Activated T-cell treated with anti-CD3 and anti-CD28 coated beads, Interleukin-2, amount 50 U/mL, for 72 hours (primary cell): ENCODE results near the gene NALCN. TPM values are rescaled to one million over a fixed set of nuclear protein-coding genes. Genes with fewer than 3 reads are reported as not detected.
"Not testable (repeated sequence)": the region's sequence is repeated elsewhere in the genome, so short reads cannot be mapped to it uniquely, and the experiment has no call there.

Experiments used
- ATAC-seq, 2 donors: fragments of 150-1000 bp; cut with Tn5 transposase; replicated peaks in 1 of 2; 2 replicates each; pipeline ENCODE4 v1.10.0; 2021; ENCODE audit warnings: moderate library complexity in 2 of 2, mild to moderate bottlenecking in 1 of 2
- DNase-seq, 2 donors: peaks; one replicate each; pipeline ENCODE4 v3.0.0; 2021 to 2022; ENCODE audit warnings: mixed read lengths in 1 of 2
- H3K27ac Mint-ChIP-seq: one replicate; pipeline ENCODE4 v1.8.0; 2022; ENCODE audit warnings: mild to moderate bottlenecking, moderate library complexity, mixed read lengths
- H3K27me3 Mint-ChIP-seq: one replicate; pipeline ENCODE4 v1.8.0; 2022; ENCODE audit warnings: low read depth, mixed read lengths
- H3K36me3 Mint-ChIP-seq, 2 donors: one replicate each; pipeline ENCODE4 v1.8.0; 2022; ENCODE audit warnings: mixed read lengths in 2 of 2, mild to moderate bottlenecking in 1 of 2; ENCODE audit not compliant: insufficient read depth in 2 of 2
- H3K4me1 Mint-ChIP-seq: one replicate; pipeline ENCODE4 v1.8.0; 2022; ENCODE audit warnings: low read depth, mixed read lengths
- H3K4me3 Mint-ChIP-seq, 2 donors: one replicate each; pipeline ENCODE4 v1.8.0; 2022; ENCODE audit warnings: mild to moderate bottlenecking in 2 of 2, mixed read lengths in 2 of 2, moderate library complexity in 2 of 2
- H3K9me3 Mint-ChIP-seq, 2 donors: one replicate each; pipeline ENCODE4 v1.8.0; 2022; ENCODE audit warnings: mixed read lengths in 2 of 2
- total RNA-seq, 2 donors: library from RNA; stranded (reverse); gene quantifications; one replicate each; pipeline ENCODE4 v1.2.3, GENCODE V29; 2022

Gene NALCN
- total RNA-seq, 2 donors from 2014 or later = not detected

- DNase-seq = no peak
- Mint-ChIP-seq H3K27me3 (no peaks in the 10 kb centered on the region), H3K4me3 (no peak overlapping the region), H3K9me3 (peaks cover 0 to 4% of the 10 kb centered on the region in 2 donors), H3K4me1 (no peaks in the 10 kb centered on the region), H3K27ac (peak overlapping the region; percentile 62), H3K36me3 (no peaks in the 10 kb centered on the region)
- ATAC-seq = peak in 1 of 2 donors; percentile 42
Observed at GRCh38 chr13:101346942-101347728, 69.2 kb downstream of the NALCN start.

GRCh38 chr13:101346161-101346560, 70.1 kb downstream of the NALCN start:
- no peak overlapping the region for H3K4me3 Mint-ChIP-seq
- no peaks in the 10 kb centered on the region for H3K36me3 Mint-ChIP-seq
- DNase-seq (no peak), ATAC-seq (no peak)
- H3K4me1 Mint-ChIP-seq = no peaks in the 10 kb centered on the region
- H3K27me3 Mint-ChIP-seq = no peaks in the 10 kb centered on the region
- H3K9me3 Mint-ChIP-seq = peaks cover 0 to 4% of the 10 kb centered on the region in 2 donors
- H3K27ac Mint-ChIP-seq = no peak overlapping the region

GRCh38 chr13:101343128-101343787, 73.0 kb downstream of the NALCN start:
- peaks cover 2% of the 10 kb centered on the region in 2 donors for H3K9me3 Mint-ChIP-seq
- no peaks in the 10 kb centered on the region for H3K27me3 Mint-ChIP-seq
- no peaks in the 10 kb centered on the region for H3K36me3 Mint-ChIP-seq
- ATAC-seq = no peak
- DNase-seq = no peak
- no peak overlapping the region for H3K27ac Mint-ChIP-seq
- no peaks in the 10 kb centered on the region for H3K4me1 Mint-ChIP-seq
- no peak overlapping the region for H3K4me3 Mint-ChIP-seq

- Mint-ChIP-seq H3K4me1 (no peaks in the 10 kb centered on the region), H3K36me3 (no peaks in the 10 kb centered on the region), H3K4me3 (no peak overlapping the region), H3K9me3 (peaks cover 2% of the 10 kb centered on the region in 2 donors), H3K27ac (no peak overlapping the region), H3K27me3 (no peaks in the 10 kb centered on the region)
- no peak for ATAC-seq
- DNase-seq = no peak
Observed at GRCh38 chr13:101341464-101341863, 74.8 kb downstream of the NALCN start.

GRCh38 chr13:101339202-101339601, 77.1 kb downstream of the NALCN start:
- Mint-ChIP-seq H3K4me1 (no peaks in the 10 kb centered on the region), H3K4me3 (no peak overlapping the region), H3K27me3 (no peaks in the 10 kb centered on the region), H3K9me3 (peaks cover 2% of the 10 kb centered on the region in 2 donors), H3K36me3 (no peaks in the 10 kb centered on the region), H3K27ac (no peak overlapping the region)
- ATAC-seq (no peak), DNase-seq (no peak)

- Mint-ChIP-seq H3K4me1 (no peaks in the 10 kb centered on the region), H3K4me3 (no peak overlapping the region), H3K27me3 (no peaks in the 10 kb centered on the region), H3K27ac (no peak overlapping the region), H3K36me3 (no peaks in the 10 kb centered on the region), H3K9me3 (no peaks in the 10 kb centered on the region)
- ATAC-seq (no peak), DNase-seq (no peak)
Observed at GRCh38 chr13:101332583-101332982, 83.7 kb downstream of the NALCN start.

GRCh38 chr13:101331731-101332130, 84.6 kb downstream of the NALCN start:
- Mint-ChIP-seq H3K9me3 (peaks cover 0 to 1% of the 10 kb centered on the region in 2 donors), H3K36me3 (no peaks in the 10 kb centered on the region), H3K27me3 (no peaks in the 10 kb centered on the region), H3K4me1 (no peaks in the 10 kb centered on the region), H3K4me3 (no peak overlapping the region), H3K27ac (no peak overlapping the region)
- DNase-seq (no peak), ATAC-seq (no peak)

GRCh38 chr13:101327871-101328270, 88.4 kb downstream of the NALCN start:
- Mint-ChIP-seq H3K4me3 (no peak overlapping the region), H3K27me3 (no peaks in the 10 kb centered on the region), H3K9me3 (peaks cover 0 to 1% of the 10 kb centered on the region in 2 donors), H3K4me1 (no peaks in the 10 kb centered on the region), H3K36me3 (no peaks in the 10 kb centered on the region), H3K27ac (no peak overlapping the region)
- DNase-seq (no peak), ATAC-seq (no peak)

GRCh38 chr13:101326710-101327109, 89.6 kb downstream of the NALCN start:
- Mint-ChIP-seq H3K4me3 (no peak overlapping the region), H3K27me3 (no peaks in the 10 kb centered on the region), H3K27ac (no peak overlapping the region), H3K36me3 (no peaks in the 10 kb centered on the region), H3K4me1 (no peaks in the 10 kb centered on the region), H3K9me3 (peaks cover 0 to 1% of the 10 kb centered on the region in 2 donors)
- ATAC-seq (no peak), DNase-seq (no peak)

GRCh38 chr13:101325423-101325822, 90.9 kb downstream of the NALCN start:
- no peak for DNase-seq
- Mint-ChIP-seq H3K4me1 (no peaks in the 10 kb centered on the region), H3K27ac (no peak overlapping the region), H3K9me3 (peaks cover 0 to 1% of the 10 kb centered on the region in 2 donors), H3K4me3 (no peak overlapping the region), H3K27me3 (no peaks in the 10 kb centered on the region), H3K36me3 (no peaks in the 10 kb centered on the region)
- no peak for ATAC-seq

- no peaks in the 10 kb centered on the region for H3K36me3 Mint-ChIP-seq
- no peaks in the 10 kb centered on the region for H3K27me3 Mint-ChIP-seq
- H3K9me3 Mint-ChIP-seq = peaks cover 0 to 1% of the 10 kb centered on the region in 2 donors
- no peak overlapping the region for H3K27ac Mint-ChIP-seq
- DNase-seq (no peak), ATAC-seq (no peak)
- H3K4me3 Mint-ChIP-seq = no peak overlapping the region
- H3K4me1 Mint-ChIP-seq = no peaks in the 10 kb centered on the region
Observed at GRCh38 chr13:101323601-101324000, 92.7 kb downstream of the NALCN start.

GRCh38 chr13:101317986-101318523, 98.3 kb downstream of the NALCN start:
- no peaks in the 10 kb centered on the region for H3K27me3 Mint-ChIP-seq
- DNase-seq (no peak), ATAC-seq (no peak)
- no peak overlapping the region for H3K4me3 Mint-ChIP-seq
- no peak overlapping the region for H3K27ac Mint-ChIP-seq
- H3K36me3 Mint-ChIP-seq = peaks cover 0 to 2% of the 10 kb centered on the region in 2 donors
- peaks cover 1% of the 10 kb centered on the region in 2 donors for H3K9me3 Mint-ChIP-seq
- H3K4me1 Mint-ChIP-seq = no peaks in the 10 kb centered on the region

GRCh38 chr13:101313479-101313878, 102.8 kb downstream of the NALCN start:
- not testable (repeated sequence) for H3K9me3 Mint-ChIP-seq, H3K4me3 Mint-ChIP-seq, H3K27ac Mint-ChIP-seq, H3K4me1 Mint-ChIP-seq, H3K27me3 Mint-ChIP-seq, ATAC-seq, H3K36me3 Mint-ChIP-seq, DNase-seq
